GM19452 (cell line): Measurements from ENCODE around the gene VAC14.

Source experiments
- ATAC-seq: cut with Tn5 transposase; IDR thresholded peaks from one replicate; pipeline ENCODE4 v1.9.1; 2021; ENCODE audit not compliant: unreplicated experiment

VAC14 gene

GRCh38 chr16:70664325-70665112 lies 136.4 kb downstream of the VAC14 start:
- no peak for ATAC-seq

- no peak for ATAC-seq
Observed at GRCh38 chr16:70663524-70664324, 137.2 kb downstream of the VAC14 start.

- ATAC-seq: no peak
Observed at GRCh38 chr16:70662991-70663523, 137.9 kb downstream of the VAC14 start.

GRCh38 chr16:70661918-70662641 lies 138.9 kb downstream of the VAC14 start:
- ATAC-seq: no peak

GRCh38 chr16:70661534-70661917 lies 139.4 kb downstream of the VAC14 start:
- no peak for ATAC-seq

- ATAC-seq: no peak
Observed at GRCh38 chr16:70660672-70661350, 140.1 kb downstream of the VAC14 start.

- ATAC-seq: no peak
Observed at GRCh38 chr16:70659953-70660671, 140.8 kb downstream of the VAC14 start.

- no peak for ATAC-seq
Observed at GRCh38 chr16:70659546-70659945, 141.4 kb downstream of the VAC14 start.

- no peak for ATAC-seq
Observed at GRCh38 chr16:70658921-70659320, 142.0 kb downstream of the VAC14 start.

- no peak for ATAC-seq
Observed at GRCh38 chr16:70657956-70658355, 143.0 kb downstream of the VAC14 start.

- ATAC-seq: no peak
Observed at GRCh38 chr16:70656712-70657263, 144.2 kb downstream of the VAC14 start.

GRCh38 chr16:70656065-70656711 lies 144.8 kb downstream of the VAC14 start:
- no peak for ATAC-seq

- no peak for ATAC-seq
Observed at GRCh38 chr16:70653809-70654771, 146.9 kb downstream of the VAC14 start.

GRCh38 chr16:70653406-70653805 lies 147.6 kb downstream of the VAC14 start:
- ATAC-seq: no peak

- ATAC-seq: no peak
Observed at GRCh38 chr16:70652322-70652721, 148.6 kb downstream of the VAC14 start.

- ATAC-seq: no peak
Observed at GRCh38 chr16:70651524-70651923, 149.4 kb downstream of the VAC14 start.

- no peak for ATAC-seq
Observed at GRCh38 chr16:70650216-70650615, 150.7 kb downstream of the VAC14 start.

- no peak for ATAC-seq
Observed at GRCh38 chr16:70649300-70649699, 151.7 kb downstream of the VAC14 start.
